NCI-H2107 treated with DMSO at 0.1 percent for 48 hours (cell line): ENCODE results near the gene ALKBH7.

Experiments
- DNase-seq: peaks from one replicate; lab custom pipeline; 2025; ENCODE audit not compliant: unreplicated experiment; lab: John Stamatoyannopoulos, UW

Gene ALKBH7

GRCh38 chr19:6423499-6424194 is 51.1 kb downstream of the ALKBH7 start:
- no peak for DNase-seq

- no peak for DNase-seq
These were observed 51.8 kb downstream of the ALKBH7 start, which contains the start of gene KHSRP for GRCh38 chr19:6424195-6424938. TSS of gene KHSRP (minus strand) at chr19:6424811. CDS start at chr19:6424701, 110 bp downstream.
